Lower lobe of right lung (tissue), 2 donors: ENCODE results near the gene GRB10. TPM values are rescaled to one million over a fixed set of nuclear protein-coding genes. Genes with fewer than 3 reads are reported as not detected.

Source experiments
- ATAC-seq, 2 donors: fragments of 200-7000 bp; cut with Tn5 transposase; one replicate each; pipeline ENCODE4 v1.9.1; 2020 to 2022; ENCODE audit warnings: mild to moderate bottlenecking in 2 of 2, moderate library complexity in 2 of 2
- DNase-seq: peaks from one replicate; pipeline ENCODE4 v3.0.0-alpha.2; 2020
- H3K27ac ChIP-seq: fragments of 200-600 bp; one replicate; pipeline ENCODE4 v1.8.0; 2022
- H3K27me3 ChIP-seq: fragments of 200-600 bp; one replicate; pipeline ENCODE4 v1.8.0; 2022; ENCODE audit warnings: low read depth
- H3K36me3 ChIP-seq: fragments of 200-600 bp; one replicate; pipeline ENCODE4 v1.8.0; 2022; ENCODE audit warnings: mild to moderate bottlenecking
- H3K4me1 ChIP-seq: fragments of 200-600 bp; one replicate; pipeline ENCODE4 v1.8.0; 2022
- H3K4me3 ChIP-seq: fragments of 200-600 bp; one replicate; pipeline ENCODE4 v1.8.0; 2022; ENCODE audit warnings: mild to moderate bottlenecking
- H3K9me3 ChIP-seq: fragments of 200-600 bp; one replicate; pipeline ENCODE4 v1.8.0; 2022
- CTCF ChIP-seq: fragments of 200-600 bp; IDR thresholded peaks from one replicate; pipeline ENCODE4 v1.8.0; 2022; ENCODE audit warnings: antibody characterized with exemption, mild to moderate bottlenecking
- intact Hi-C: fragments of 100-400 bp; cut with DNase I; formaldehyde crosslinking; loops from one replicate; pipeline ENCODE4 v1.11.0; 2022
- total RNA-seq: library from RNA; stranded (reverse); fragmentation: NEBNext Ultra II Directional; extraction: Animal tissue kit (Norgen Biotek cat#: 25700); gene quantifications from one replicate; pipeline ENCODE4 v1.2.1, GENCODE V29; 2021
- donor health status: DM: no; HTN: yes; CAD: no; lungs with severe emphysema.

GRB10 gene
- total RNA-seq, 1 donor from 2014 or later, result 36.5 TPM

- no peak overlapping the region for H3K4me3 ChIP-seq
- H3K9me3 ChIP-seq, result no peaks in the 10 kb centered on the region
- intact Hi-C loops, result no loop called here
- H3K4me1 ChIP-seq, result peaks cover 50% of the 10 kb centered on the region
- TF ChIP-seq CTCF, result no peak
- no peak for DNase-seq
- ATAC-seq, result no peak
- no peaks in the 10 kb centered on the region for H3K27me3 ChIP-seq
- H3K27ac ChIP-seq, result peak overlapping the region; percentile 7
- no peaks in the 10 kb centered on the region for H3K36me3 ChIP-seq
Measured at GRCh38 chr7:50723888-50724287, 58.8 kb downstream of the GRB10 start.

- Histone ChIP-seq H3K4me3 (no peak overlapping the region), H3K27me3 (no peaks in the 10 kb centered on the region), H3K36me3 (no peaks in the 10 kb centered on the region), H3K4me1 (peaks cover 50% of the 10 kb centered on the region), H3K9me3 (no peaks in the 10 kb centered on the region), H3K27ac (peak overlapping the region; percentile 7)
- no peak for DNase-seq
- TF ChIP-seq CTCF, result no peak
- intact Hi-C loops, result no loop called here
- ATAC-seq, result no peak
Measured at GRCh38 chr7:50723173-50723572, 59.5 kb downstream of the GRB10 start.

DNA sequence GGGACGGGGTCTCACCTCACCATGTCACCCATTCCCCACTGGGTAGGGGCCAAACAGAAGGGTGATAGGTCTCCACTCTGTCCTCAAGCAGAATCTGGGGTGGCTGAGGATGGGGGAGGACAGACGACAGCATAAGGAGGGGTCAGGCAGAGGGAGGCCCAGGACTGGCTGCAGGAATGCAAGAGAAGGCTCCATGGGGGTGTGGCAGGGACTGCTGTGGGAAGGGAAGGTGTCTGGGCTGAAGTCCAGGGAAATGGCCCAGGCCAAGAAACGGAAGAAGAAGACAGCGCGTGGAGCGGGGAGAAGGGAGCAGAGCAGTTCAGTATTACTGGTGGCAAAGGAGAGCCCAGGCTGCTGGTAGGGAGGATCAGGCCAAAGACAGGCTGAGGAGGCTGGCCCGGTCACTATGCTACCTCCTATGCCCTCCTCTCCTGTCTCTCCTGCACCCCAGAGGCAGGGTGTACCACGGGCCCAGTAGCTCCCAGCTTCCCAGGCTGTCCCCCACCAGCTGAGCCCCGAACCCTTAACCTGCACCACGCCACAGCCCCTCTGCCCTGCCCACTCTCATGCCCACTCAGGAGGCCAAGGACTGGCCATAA is 60.9 kb downstream of the GRB10 start:
- ATAC-seq, result peak; percentile 33 to 38
- no peaks in the 10 kb centered on the region for H3K27me3 ChIP-seq
- no peak overlapping the region for H3K4me3 ChIP-seq
- peak overlapping the region; percentile 9 for H3K27ac ChIP-seq
- no peaks in the 10 kb centered on the region for H3K36me3 ChIP-seq
- H3K4me1 ChIP-seq, result peaks cover 46% of the 10 kb centered on the region
- H3K9me3 ChIP-seq, result no peaks in the 10 kb centered on the region
- TF ChIP-seq CTCF, result no peak
- intact Hi-C loops, result no loop called here
- DNase-seq, result no peak

GRCh38 chr7:50721160-50721559 is 61.5 kb downstream of the GRB10 start:
- ATAC-seq, result peak in 1 of 2 donors; percentile 9
- H3K27ac ChIP-seq, result no peak overlapping the region

DNA sequence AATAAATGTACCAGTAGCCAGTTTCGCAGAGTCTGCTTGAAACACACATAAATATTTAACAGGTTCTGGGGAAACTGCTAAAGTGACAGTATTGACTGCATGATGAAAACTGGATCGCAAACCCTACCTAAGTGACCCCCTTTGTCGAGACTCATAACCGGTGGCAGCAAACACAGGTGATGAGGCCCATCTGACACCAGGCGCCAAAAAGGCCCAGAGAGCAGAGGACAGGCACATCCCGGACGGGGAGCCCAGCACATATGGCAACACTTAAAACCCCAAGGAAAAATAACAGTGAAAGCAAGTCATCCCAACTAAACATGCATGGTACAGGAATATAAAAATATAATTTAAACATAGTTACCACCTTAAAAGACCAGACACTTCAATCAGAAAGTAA is 62.4 kb downstream of the GRB10 start:
- no peaks in the 10 kb centered on the region for H3K27me3 ChIP-seq
- H3K36me3 ChIP-seq, result no peaks in the 10 kb centered on the region
- H3K27ac ChIP-seq, result no peak overlapping the region
- no peaks in the 10 kb centered on the region for H3K9me3 ChIP-seq
- DNase-seq (no peak), ATAC-seq (no peak)
- no peak for TF ChIP-seq CTCF
- intact Hi-C loops, result no loop called here
- H3K4me1 ChIP-seq, result peaks cover 53% of the 10 kb centered on the region
- no peak overlapping the region for H3K4me3 ChIP-seq

More at GRCh38 chr7:50721160-50721559, 61.5 kb downstream of the GRB10 start:
- Histone ChIP-seq H3K4me1 (peaks cover 52% of the 10 kb centered on the region), H3K27me3 (no peaks in the 10 kb centered on the region), H3K36me3 (no peaks in the 10 kb centered on the region), H3K9me3 (no peaks in the 10 kb centered on the region), H3K4me3 (no peak overlapping the region)
- no peak for DNase-seq
- TF ChIP-seq CTCF, result no peak
- intact Hi-C loops, result no loop called here
